Ureter (tissue), 1 donor: Measurements from ENCODE around the gene OR52K1. TPM values are rescaled to one million over a fixed set of nuclear protein-coding genes. Genes with fewer than 3 reads are reported as not detected.
"Not testable (repeated sequence)": the region's sequence is repeated elsewhere in the genome, so short reads cannot be mapped to it uniquely, and the experiment has no call there.

ENCODE experiments used
- DNase-seq: peaks from one replicate; pipeline ENCODE4 v3.0.0-alpha.2; 2020; ENCODE audit warnings: low spot score
- total RNA-seq: library from RNA; stranded (reverse); gene quantifications from one replicate; pipeline ENCODE4 v1.2.4, GENCODE V29; 2023
- donor health status: DM: yes; HTN: yes; CAD: no.

The OR52K1 gene
- not detected for total RNA-seq

DNA sequence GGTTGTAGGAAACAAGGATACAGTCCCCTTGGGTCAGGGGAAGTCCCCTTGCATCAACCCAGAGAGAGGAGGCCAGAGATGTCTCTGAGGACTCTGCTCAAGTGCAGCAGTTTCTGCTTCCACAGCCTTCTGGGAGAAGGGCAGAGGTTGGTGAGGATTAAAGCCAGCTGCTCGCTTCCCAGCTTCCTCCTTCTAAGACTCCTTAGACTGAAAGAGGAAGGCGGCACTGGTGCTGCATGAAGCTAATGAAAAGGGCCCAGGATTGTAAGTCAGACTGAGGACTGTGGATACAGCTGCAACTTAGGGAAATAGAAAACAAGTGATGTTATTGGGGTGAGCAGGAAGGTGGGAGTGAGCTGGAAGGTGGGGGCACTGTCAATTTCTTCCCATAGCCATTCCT, at the start of gene OR52K1:
TSS of gene OR52K1 (plus strand) at position 202 of the 400 bp plus-strand sequence. CDS start 6,255 bp downstream, outside the sequence.
- DNase-seq, result no peak

DNA sequence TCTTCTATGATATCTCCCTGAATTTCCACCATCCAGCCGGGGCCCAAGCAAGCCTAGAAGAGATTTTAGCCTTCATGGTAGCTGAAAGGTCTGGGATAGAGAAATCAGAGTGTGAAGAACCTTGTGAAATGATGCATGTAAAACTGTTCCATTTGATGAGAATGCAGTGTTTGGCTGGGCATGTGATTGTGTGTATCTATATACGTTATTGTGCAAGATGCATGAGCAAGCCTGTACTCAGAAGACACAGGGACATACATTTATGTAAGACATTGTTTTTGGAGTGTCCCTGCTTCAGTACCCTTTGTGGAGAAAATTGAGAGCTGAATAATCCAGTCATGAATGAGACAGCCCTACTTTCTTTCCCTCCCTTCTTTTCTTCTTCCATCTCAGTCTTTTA, 48.6 kb upstream of the OR52K1 start:
- no peak for DNase-seq

GRCh38 chr11:4436411-4436810, 46.0 kb upstream of the OR52K1 start:
- DNase-seq, result no peak

GRCh38 chr11:4441515-4441914, 40.9 kb upstream of the OR52K1 start:
- no peak for DNase-seq

DNA sequence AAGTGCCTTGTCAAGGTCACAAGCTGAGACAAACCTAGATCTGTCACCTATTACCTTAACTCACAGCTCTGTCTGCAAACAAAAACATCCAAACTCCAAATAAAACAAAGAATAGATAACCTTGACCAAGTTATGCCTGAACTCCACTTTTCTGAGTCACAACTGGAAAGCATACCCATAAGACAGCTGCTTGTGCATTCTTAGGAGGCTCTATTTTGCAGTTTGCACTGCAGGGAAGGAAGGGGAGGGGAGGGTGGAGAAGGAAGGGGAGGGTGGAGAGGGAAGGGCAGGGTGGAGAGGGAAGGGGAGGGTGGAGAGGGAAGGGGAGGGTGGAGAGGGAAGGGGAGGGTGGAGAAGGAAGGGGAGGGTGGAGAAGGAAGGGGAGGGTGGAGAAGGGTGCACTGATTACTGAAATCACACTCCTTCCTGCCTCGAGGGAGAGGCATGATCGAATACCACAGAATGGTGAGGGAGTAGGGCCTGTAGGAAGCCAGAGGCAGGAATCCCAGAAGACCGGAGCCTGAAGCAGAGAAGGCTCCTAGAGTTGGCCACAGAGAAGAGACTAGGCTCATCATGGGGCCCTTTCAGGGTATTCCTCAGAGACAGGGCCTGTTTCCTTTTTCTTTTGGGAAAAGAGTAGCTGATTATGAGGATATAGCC, 39.1 kb upstream of the OR52K1 start:
- no peak for DNase-seq

DNA sequence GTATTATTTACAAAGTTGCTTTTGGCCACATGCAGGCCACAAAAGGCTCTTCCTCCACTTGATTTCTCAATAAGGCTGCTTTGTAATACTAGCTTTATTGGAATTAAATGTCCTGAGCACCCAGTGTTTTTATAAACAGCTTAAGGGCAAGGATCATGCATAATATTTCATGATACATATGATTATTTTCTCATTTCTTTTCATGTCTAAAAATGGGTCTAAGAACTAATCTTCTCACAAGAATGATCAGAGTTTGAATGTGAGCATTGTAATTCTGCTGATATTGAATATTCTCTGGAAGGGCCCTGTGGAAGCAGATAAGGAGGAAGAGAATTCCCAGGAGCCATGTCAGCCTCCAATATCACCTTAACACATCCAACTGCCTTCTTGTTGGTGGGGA, 33.5 kb upstream of the OR52K1 start, which contains the start of gene OR52K2:
TSS of gene OR52K2 (plus strand) at position 301 of the 400 bp plus-strand sequence. CDS start at position 346, 45 bp downstream.
- no peak for DNase-seq

GRCh38 chr11:4453118-4453517, 29.3 kb upstream of the OR52K1 start:
- DNase-seq, result no peak

GRCh38 chr11:4454021-4454420, 28.4 kb upstream of the OR52K1 start:
- DNase-seq, result no peak

DNA sequence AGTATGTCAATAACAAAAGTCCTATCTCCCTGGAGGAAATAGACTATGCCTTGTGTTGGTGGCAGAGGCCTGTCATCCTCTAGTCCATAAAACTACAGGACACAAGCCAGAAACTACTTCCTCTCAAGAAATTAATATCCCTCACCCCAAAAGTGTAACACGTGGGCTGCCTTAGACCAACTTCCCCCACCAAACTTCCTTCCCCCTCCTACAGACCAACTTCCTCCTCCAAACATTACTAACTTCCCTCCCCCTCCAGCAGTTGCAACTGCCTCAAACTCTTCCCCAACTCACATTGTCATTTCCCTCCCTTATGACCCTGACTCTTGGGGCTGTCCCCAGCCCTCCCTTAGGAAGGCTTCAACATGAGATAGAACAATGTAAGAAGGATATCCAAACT, 27.0 kb upstream of the OR52K1 start:
- no peak for DNase-seq

GRCh38 chr11:4459500-4459899, 22.9 kb upstream of the OR52K1 start:
- no peak for DNase-seq

DNA sequence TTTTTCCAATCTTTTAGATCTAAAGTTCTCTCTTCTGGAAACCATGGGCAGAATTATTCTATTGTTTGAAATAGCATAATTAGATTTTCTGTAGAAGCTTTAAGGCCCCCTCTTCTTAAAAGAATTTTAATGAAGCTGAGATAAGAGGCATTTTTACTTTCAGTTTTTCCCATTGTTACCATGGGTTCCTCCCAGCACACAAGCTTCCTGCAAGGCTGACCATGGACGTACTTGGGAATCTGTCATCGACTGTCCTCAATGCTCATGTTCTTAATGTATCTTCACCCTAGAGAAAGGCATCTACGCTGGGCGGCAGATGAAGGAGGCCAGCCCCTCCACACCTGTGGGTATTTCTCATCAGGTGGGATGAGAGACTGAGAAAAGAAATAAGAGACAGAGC, 22.3 kb upstream of the OR52K1 start:
- no peak for DNase-seq

GRCh38 chr11:4464216-4465159, 18.0 kb upstream of the OR52K1 start:
- DNase-seq, result no peak

GRCh38 chr11:4465407-4465806, 17.0 kb upstream of the OR52K1 start:
- no peak for DNase-seq

DNA sequence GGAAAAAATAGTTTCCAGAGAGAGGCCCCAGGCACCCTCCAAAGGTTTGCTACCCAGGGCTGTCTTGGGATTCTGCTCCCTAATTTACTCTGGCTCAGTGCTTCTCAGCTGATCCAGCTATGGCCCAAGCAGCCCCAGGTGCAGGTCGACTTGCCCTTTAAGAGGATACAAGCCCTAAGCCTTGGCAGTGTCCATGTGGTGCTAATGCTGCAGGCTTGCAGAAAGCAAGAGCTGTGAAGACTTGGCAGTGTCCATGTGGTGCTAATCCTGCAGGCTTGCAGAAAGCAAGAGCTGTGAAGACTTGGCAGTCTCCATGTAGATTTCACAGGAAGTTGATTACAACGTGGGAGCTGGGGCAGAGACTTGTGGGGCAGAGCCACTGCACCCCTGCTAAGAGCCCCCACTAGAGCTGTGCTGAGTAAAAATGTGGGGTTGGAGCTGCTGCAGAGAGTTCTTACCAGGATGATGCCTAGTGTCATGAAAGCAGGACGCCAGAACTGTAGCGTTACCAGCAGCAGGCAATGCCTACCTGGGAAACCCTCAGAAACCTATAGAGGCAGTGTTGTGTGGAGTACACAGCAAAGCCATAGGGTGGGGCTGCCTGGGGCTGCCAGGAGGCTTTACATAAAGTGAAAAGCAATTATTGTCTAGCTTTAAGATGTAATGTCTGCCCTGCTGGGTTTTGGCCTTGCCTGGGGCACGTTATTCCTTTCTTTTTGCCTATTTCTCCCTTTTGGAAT, 16.1 kb upstream of the OR52K1 start:
- no peak for DNase-seq

- no peak for DNase-seq
Measured at GRCh38 chr11:4466871-4467442, 15.5 kb upstream of the OR52K1 start.

- DNase-seq, result no peak
Measured at GRCh38 chr11:4467811-4468606, 14.4 kb upstream of the OR52K1 start.

- no peak for DNase-seq
Measured at GRCh38 chr11:4479644-4480043, 2.8 kb upstream of the OR52K1 start.

GRCh38 chr11:4480577-4481239, 1.7 kb upstream of the OR52K1 start:
- DNase-seq, result no peak

- no peak for DNase-seq
Measured at GRCh38 chr11:4481240-4481582, 1.2 kb upstream of the OR52K1 start.

- DNase-seq, result no peak
Measured at GRCh38 chr11:4484310-4484709, 1.9 kb downstream of the OR52K1 start.

DNA sequence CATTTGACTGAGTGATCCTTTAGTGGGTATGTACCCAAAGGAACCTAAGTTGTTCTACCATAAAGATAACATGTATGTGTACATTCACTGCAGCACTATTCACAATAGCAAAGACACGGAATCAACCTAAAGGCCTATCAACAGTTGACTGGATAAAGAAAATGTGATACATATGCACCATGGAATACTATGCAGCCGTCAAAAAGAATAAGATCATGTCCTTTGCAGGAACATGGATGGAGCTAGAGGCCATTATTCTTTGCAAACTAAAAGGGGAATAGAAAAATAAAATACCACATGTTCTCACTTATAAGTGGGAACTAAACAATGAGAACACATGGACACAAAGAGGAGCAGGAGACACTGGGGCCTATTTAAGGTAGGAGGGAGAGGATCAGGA, 9.0 kb downstream of the OR52K1 start:
- not testable (repeated sequence) for DNase-seq
